HG03060 (cell line): ENCODE data around the gene AIRE.
"Not testable (repeated sequence)": the region's sequence is repeated elsewhere in the genome, so short reads cannot be mapped to it uniquely, and the experiment has no call there.

ENCODE experiments used
- ATAC-seq: cut with Tn5 transposase; IDR thresholded peaks from one replicate; pipeline ENCODE4 v1.9.1; 2021; ENCODE audit warnings: low read depth, moderate number of reproducible peaks; ENCODE audit not compliant: unreplicated experiment

Gene AIRE

GRCh38 chr21:44291078-44291935 is 5.6 kb downstream of the AIRE start:
- no peak for ATAC-seq

- ATAC-seq, result no peak
Measured at GRCh38 chr21:44291936-44292811, 6.5 kb downstream of the AIRE start.

GRCh38 chr21:44292812-44293195 is 7.1 kb downstream of the AIRE start:
- ATAC-seq, result no peak

GRCh38 chr21:44293551-44294231 is 8.0 kb downstream of the AIRE start:
- no peak for ATAC-seq

GRCh38 chr21:44294391-44295162 is 8.9 kb downstream of the AIRE start:
- no peak for ATAC-seq

- no peak for ATAC-seq
Measured at GRCh38 chr21:44295163-44295573, 9.5 kb downstream of the AIRE start.

- no peak for ATAC-seq
Measured at GRCh38 chr21:44295646-44296045, 10.0 kb downstream of the AIRE start.

- ATAC-seq, result no peak
Measured at GRCh38 chr21:44296103-44296519, 10.4 kb downstream of the AIRE start.

- no peak for ATAC-seq
Measured at GRCh38 chr21:44296916-44297315, 11.2 kb downstream of the AIRE start.

GRCh38 chr21:44297525-44298290 is 12.0 kb downstream of the AIRE start:
- no peak for ATAC-seq

- no peak for ATAC-seq
Measured at GRCh38 chr21:44298301-44298700, 12.6 kb downstream of the AIRE start.

- ATAC-seq, result no peak
Measured at GRCh38 chr21:44299085-44299457, 13.4 kb downstream of the AIRE start.

GRCh38 chr21:44299458-44300261 is 14.0 kb downstream of the AIRE start, which contains the start of gene PFKL:
TSS of gene PFKL (plus strand) at chr21:44300053. CDS start at chr21:44300106, 53 bp downstream.
- ATAC-seq, result no peak

GRCh38 chr21:44300262-44300959 is 14.7 kb downstream of the AIRE start:
- ATAC-seq, result no peak

GRCh38 chr21:44301141-44301540 is 15.5 kb downstream of the AIRE start:
- ATAC-seq, result no peak

GRCh38 chr21:44301961-44302406 is 16.3 kb downstream of the AIRE start:
- no peak for ATAC-seq

- not testable (repeated sequence) for ATAC-seq
Measured at GRCh38 chr21:44302573-44303401, 17.1 kb downstream of the AIRE start.
